ENCODE measurements around the gene PRL. TPM values are rescaled to one million over a fixed set of nuclear protein-coding genes. Genes with fewer than 3 reads are reported as not detected.

Gene PRL
- total and polyA plus RNA-seq, 2 of the 8 experiments (the other 6 are each of a cell fraction or from before 2014, with no cell fraction given), result not detected

DNA sequence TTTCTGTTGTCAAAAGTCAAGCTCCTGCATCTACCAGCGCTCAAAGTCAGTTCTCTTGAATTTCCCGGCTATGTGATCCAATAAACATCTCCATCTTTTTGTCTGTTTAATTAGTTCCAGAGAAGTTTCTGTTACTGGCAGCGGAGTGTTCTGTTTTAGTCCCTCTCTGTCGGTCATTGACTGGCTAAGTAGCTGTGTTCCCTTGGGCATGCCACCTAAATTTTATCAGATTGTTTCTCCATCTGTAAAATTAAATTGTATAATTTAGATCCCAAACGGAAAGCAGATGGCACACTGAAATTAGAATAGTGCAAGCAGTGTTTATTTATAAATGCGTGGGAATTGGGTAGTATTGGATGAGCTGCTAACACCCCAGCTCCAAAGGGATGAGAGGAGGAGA lies 29.7 kb upstream of the PRL start:
- no peak overlapping the region for H3K27ac ChIP-seq (ENCODE audit: low read depth, low read length)
- no peaks in the 10 kb centered on the region for H3K4me1 ChIP-seq (replicated peaks in 1 of 4; ENCODE audit: control insufficient read depth in 3 of 4, insufficient read depth in 4 of 4, low read length in 3 of 4)
- no peak overlapping the region for H4K5ac ChIP-seq (ENCODE audit: insufficient read length, low read depth, low read length)
- TF ChIP-seq ASH2L (IDR thresholded peaks at IDR 0.05; ENCODE audit: low read length) (no peak), RXRA (IDR thresholded peaks at IDR 0.05; ENCODE audit: insufficient read depth, low read depth, low read length) (no peak), RNF2 (IDR thresholded peaks at IDR 0.05; ENCODE audit: borderline replicate concordance, low read depth, low read length, missing control alignments, poor library complexity, severe bottlenecking) (no peak), SAP30 (IDR thresholded peaks at IDR 0.05; ENCODE audit: insufficient read depth, insufficient replicate concordance, low read length) (no peak), TEAD4 (IDR thresholded peaks at IDR 0.05; ENCODE audit: low read depth, low read length) (no peak), GABPA (IDR thresholded peaks at IDR 0.05; ENCODE audit: borderline replicate concordance, insufficient read depth, low read length) (no peak), ZNF274 (IDR thresholded peaks at IDR 0.05; ENCODE audit: borderline replicate concordance, extremely low read depth, low read length) (no peak), JUND (IDR thresholded peaks at IDR 0.05; ENCODE audit: low read length) (no peak), POU5F1 (IDR thresholded peaks at IDR 0.05; ENCODE audit: low read depth, low read length) (no peak), RBBP5 (IDR thresholded peaks at IDR 0.05; ENCODE audit: borderline replicate concordance, low read depth, low read length) (no peak), EGR1 (IDR thresholded peaks at IDR 0.05; ENCODE audit: borderline replicate concordance, low read depth, low read length) (no peak)
- TF ChIP-seq, protein P1, sequence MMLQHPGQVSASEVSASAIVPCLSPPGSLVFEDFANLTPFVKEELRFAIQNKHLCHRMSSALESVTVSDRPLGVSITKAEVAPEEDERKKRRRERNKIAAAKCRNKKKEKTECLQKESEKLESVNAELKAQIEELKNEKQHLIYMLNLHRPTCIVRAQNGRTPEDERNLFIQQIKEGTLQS (IDR thresholded peaks at IDR 0.05; ENCODE audit: insufficient read depth, low read depth, low read length), result no peak
- H3K4me3 ChIP-seq (ENCODE audit: extremely low read depth in 1 of 4, insufficient read depth in 2 of 4, low read depth in 3 of 4, low read length in 4 of 4), result no peak overlapping the region
- no peak overlapping the region for H3K14ac ChIP-seq (ENCODE audit: insufficient read length)
- H3K79me2 ChIP-seq (ENCODE audit: control insufficient read depth in 1 of 2, insufficient read depth in 2 of 2, low read length in 2 of 2), result no peaks in the 10 kb centered on the region
- no peak overlapping the region for H2BK120ac ChIP-seq (replicated peaks; ENCODE audit: low read depth, low read length)
- H3K9ac ChIP-seq (replicated peaks in 1 of 4; ENCODE audit: extremely low read depth in 1 of 4, low read depth in 3 of 4, low read length in 3 of 4), result no peak overlapping the region
- no peak overlapping the region for H3K4ac ChIP-seq (replicated peaks; ENCODE audit: insufficient read length, low read depth, low read length)
- H3K23me2 ChIP-seq (ENCODE audit: low read depth, low read length), result no peaks in the 10 kb centered on the region
- H3K79me1 ChIP-seq (ENCODE audit: low read depth, low read length), result no peaks in the 10 kb centered on the region
- no peak overlapping the region for H3K56ac ChIP-seq (replicated peaks; ENCODE audit: insufficient read length, low read depth, low read length)
- H3K23ac ChIP-seq (ENCODE audit: insufficient read length), result no peak overlapping the region
- no peak overlapping the region for H2BK5ac ChIP-seq (ENCODE audit: low read depth, low read length)
- no peak overlapping the region for H4K91ac ChIP-seq (replicated peaks; ENCODE audit: insufficient read length, low read length)
- H3K36me3 ChIP-seq (ENCODE audit: control insufficient read depth in 2 of 4, insufficient read depth in 4 of 4, low read length in 3 of 4), result no peaks in the 10 kb centered on the region
- no peak overlapping the region for H3K4me2 ChIP-seq (ENCODE audit: insufficient read depth in 1 of 2, low read depth in 2 of 2, low read length in 2 of 2)
- FAIRE-seq, result no peak
- H3K18ac ChIP-seq (ENCODE audit: extremely low read depth, low read length), result no peak overlapping the region
- H3K9me3 ChIP-seq (ENCODE audit: insufficient read depth in 2 of 2, low read depth in 1 of 2, low read length in 1 of 2), result no peaks in the 10 kb centered on the region
- H2BK20ac ChIP-seq (ENCODE audit: low read length), result 0 out of 2 replicates have a peak overlapping the region, but pooled peaks have one; percentile 15
- H4K8ac ChIP-seq (ENCODE audit: extremely low read depth, insufficient read depth, low read length), result no peak overlapping the region
- CTCF ChIA-PET (ENCODE audit: partially characterized antibody), result no interaction called here
- H3K27me3 ChIP-seq (replicated peaks in 1 of 4; ENCODE audit: control insufficient read depth in 3 of 4, extremely low read depth in 1 of 4, insufficient read depth in 3 of 4, low read length in 3 of 4), result peaks cover 0 to 1% (median 0%) of the 10 kb centered on the region in 4 experiments; a peak in 1 of 7 replicates
- DNase-seq (ENCODE audit: low read depth in 1 of 2, low spot score in 2 of 2), result no peak
- POLR2A ChIA-PET (ENCODE audit: partially characterized antibody), result no interaction called here
- H2BK12ac ChIP-seq (ENCODE audit: low read depth, low read length), result no peak overlapping the region
- H2AK5ac ChIP-seq (ENCODE audit: low read depth, low read length), result no peak overlapping the region
- 94% methylated on average over 6 of the region's 6 CpGs; no CpG with 5 or more reads in 1 of the 2 experiments for whole genome bisulfite sequencing, 2 experiments (ENCODE audit: extremely low coverage in 1 of 2, insufficient coverage in 1 of 2, insufficient read length in 1 of 2, insufficient replicate concordance in 2 of 2, low coverage in 1 of 2, low lambda C conversion rate in 2 of 2, missing lambda C conversion rate in 1 of 2)
- no peak overlapping the region for H2AFZ ChIP-seq (ENCODE audit: low read length)
- H2BK15ac ChIP-seq (ENCODE audit: low read length), result 0 out of 2 replicates have a peak overlapping the region, but pooled peaks have one; percentile 35
- H4K20me1 ChIP-seq (replicated peaks in 1 of 2; ENCODE audit: control insufficient read depth in 1 of 2, insufficient read depth in 2 of 2, low read length in 2 of 2), result no peaks in the 10 kb centered on the region
